ENCODE results near the gene FBXO9. TPM values are rescaled to one million over a fixed set of nuclear protein-coding genes. Genes with fewer than 3 reads are reported as not detected.

The FBXO9 gene
- polyA plus RNA-seq, 1 experiment: 83.5 TPM

DNA sequence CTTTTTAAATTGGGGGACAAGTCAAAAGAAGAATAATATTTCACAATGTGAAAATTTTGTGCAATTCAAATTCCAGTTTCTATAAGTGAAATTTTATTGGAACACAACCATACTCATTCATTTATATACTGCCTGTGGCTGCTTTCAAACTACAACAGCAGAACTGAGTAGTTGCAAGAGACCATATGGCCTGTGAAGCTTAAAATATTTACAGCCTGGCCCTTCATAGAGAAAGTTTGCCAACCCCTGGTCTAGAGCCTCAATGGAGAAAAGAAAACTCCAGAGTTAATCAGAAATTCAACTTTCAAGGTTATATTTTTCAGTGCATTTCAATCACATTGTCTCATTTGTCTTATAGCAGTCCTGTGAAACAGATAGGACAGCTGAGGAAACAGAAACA, 26.6 kb upstream of the FBXO9 start:
- no peaks in the 10 kb centered on the region for H3K27me3 ChIP-seq (ENCODE audit: control insufficient read depth, insufficient read depth, low read length)
- ChIA-PET CTCF (interaction anchor here (1.2 kb wide), 1 partner anchor 9 kb away, joined by 4 read pairs; no protein-coding TSS in a partner anchor), POLR2A (no interaction called here)
- DNase-seq (ENCODE audit: low read depth): no peak
- peaks cover 12% of the 10 kb centered on the region for H3K36me3 ChIP-seq (ENCODE audit: control insufficient read depth, insufficient read depth, low read length)
- no peak overlapping the region for H3K4me3 ChIP-seq (ENCODE audit: low read depth, low read length)
- TF ChIP-seq, protein P1, sequence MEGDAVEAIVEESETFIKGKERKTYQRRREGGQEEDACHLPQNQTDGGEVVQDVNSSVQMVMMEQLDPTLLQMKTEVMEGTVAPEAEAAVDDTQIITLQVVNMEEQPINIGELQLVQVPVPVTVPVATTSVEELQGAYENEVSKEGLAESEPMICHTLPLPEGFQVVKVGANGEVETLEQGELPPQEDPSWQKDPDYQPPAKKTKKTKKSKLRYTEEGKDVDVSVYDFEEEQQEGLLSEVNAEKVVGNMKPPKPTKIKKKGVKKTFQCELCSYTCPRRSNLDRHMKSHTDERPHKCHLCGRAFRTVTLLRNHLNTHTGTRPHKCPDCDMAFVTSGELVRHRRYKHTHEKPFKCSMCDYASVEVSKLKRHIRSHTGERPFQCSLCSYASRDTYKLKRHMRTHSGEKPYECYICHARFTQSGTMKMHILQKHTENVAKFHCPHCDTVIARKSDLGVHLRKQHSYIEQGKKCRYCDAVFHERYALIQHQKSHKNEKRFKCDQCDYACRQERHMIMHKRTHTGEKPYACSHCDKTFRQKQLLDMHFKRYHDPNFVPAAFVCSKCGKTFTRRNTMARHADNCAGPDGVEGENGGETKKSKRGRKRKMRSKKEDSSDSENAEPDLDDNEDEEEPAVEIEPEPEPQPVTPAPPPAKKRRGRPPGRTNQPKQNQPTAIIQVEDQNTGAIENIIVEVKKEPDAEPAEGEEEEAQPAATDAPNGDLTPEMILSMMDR (IDR thresholded peaks at IDR 0.05; ENCODE audit: insufficient read depth, low read depth, low read length): no peak

DNA sequence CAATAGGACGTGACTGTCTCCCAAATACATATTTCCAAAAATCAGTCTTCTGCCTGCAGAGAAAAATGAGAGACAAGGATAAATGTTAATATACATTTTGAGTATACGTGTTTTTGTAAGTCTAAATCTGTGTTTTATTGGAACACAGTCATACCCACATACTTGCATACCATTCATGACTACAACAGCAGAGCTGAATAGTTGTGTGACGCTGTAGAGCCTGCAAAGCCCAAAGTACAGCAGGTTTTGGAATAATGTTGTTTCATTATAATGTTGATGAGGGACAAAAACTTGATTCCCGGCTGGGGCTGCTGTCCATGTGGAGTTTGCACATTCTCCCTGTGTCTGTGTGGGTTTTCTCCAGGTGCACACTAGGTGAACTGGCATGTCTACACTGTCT, 23.8 kb upstream of the FBXO9 start:
- TF ChIP-seq, protein P1 (IDR thresholded peaks at IDR 0.05; ENCODE audit: insufficient read depth, low read depth, low read length): no peak
- DNase-seq (ENCODE audit: low read depth): no peak
- ChIA-PET POLR2A (no interaction called here), CTCF (interaction anchor here (0.6 to 1.4 kb wide), 5 partner anchors 9 to 126 kb away, joined by 3 to 7 read pairs (median 4); no protein-coding TSS in a partner anchor)
- Histone ChIP-seq H3K4me3 (ENCODE audit: low read depth, low read length) (no peak overlapping the region), H3K36me3 (ENCODE audit: control insufficient read depth, insufficient read depth, low read length) (peaks cover 5% of the 10 kb centered on the region; the same call in 1 of the 2 replicates), H3K27me3 (ENCODE audit: control insufficient read depth, insufficient read depth, low read length) (no peaks in the 10 kb centered on the region)

DNA sequence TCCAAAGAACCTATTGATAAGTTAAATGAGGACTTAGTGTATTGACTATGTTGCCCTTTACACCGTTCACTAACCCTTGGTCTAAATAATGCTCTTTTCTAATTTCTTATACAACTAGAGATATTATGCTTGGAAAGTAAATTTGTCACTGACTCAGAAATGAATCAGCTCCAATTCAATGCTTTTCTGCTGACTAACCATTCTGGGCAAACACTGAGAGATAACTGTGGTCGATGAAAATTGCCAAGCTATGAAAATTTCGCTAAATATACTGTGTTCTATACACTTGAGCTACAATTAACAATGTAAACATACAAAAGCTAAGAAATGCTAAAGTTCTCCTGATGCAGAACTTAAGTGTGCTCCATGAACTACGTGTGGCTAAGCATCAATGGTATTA, 23.1 kb upstream of the FBXO9 start:
- Histone ChIP-seq H3K27me3 (ENCODE audit: control insufficient read depth, insufficient read depth, low read length) (no peaks in the 10 kb centered on the region), H3K36me3 (ENCODE audit: control insufficient read depth, insufficient read depth, low read length) (peaks cover 5% of the 10 kb centered on the region; the same call in 1 of the 2 replicates), H3K4me3 (ENCODE audit: low read depth, low read length) (no peak overlapping the region)
- peak; percentile 71 for DNase-seq (ENCODE audit: low read depth)
- TF ChIP-seq, protein P1 (IDR thresholded peaks at IDR 0.05; ENCODE audit: insufficient read depth, low read depth, low read length): no peak
- ChIA-PET POLR2A (no interaction called here), CTCF (interaction anchor here (1.1 to 1.3 kb wide), 3 partner anchors 12 to 46 kb away, joined by 4 to 7 read pairs (median 4); no protein-coding TSS in a partner anchor)

DNA sequence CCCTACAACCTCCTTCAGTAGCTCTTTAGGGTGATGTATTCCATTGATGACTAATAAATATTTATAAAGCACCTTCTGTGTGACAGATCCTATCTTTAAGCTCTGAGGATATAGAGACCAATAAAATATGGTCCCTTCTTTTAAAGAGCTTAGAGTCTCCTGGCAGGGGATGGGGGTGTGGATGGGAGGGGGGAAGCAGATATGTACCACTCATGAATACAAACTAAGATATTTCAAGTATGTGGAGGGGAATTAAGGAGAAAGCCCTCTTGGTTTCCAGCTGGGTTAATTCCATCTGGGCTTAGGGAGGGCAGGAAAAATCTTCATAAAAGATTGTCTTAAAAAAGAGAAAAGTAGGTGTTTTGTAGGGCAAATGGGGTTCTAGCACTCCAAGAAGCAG, 21.6 kb upstream of the FBXO9 start:
- Histone ChIP-seq H3K36me3 (ENCODE audit: control insufficient read depth, insufficient read depth, low read length) (peaks cover 4% of the 10 kb centered on the region; the same call in 1 of the 2 replicates), H3K4me3 (ENCODE audit: low read depth, low read length) (no peak overlapping the region), H3K27me3 (ENCODE audit: control insufficient read depth, insufficient read depth, low read length) (no peaks in the 10 kb centered on the region)
- DNase-seq (ENCODE audit: low read depth): no peak
- ChIA-PET POLR2A (no interaction called here), CTCF (interaction anchor here (0.6 to 1.5 kb wide), 4 partner anchors 46 to 349 kb away, joined by 3 to 5 read pairs (median 4); partner anchors contain the start of gene GSTA4)
- TF ChIP-seq, protein P1 (IDR thresholded peaks at IDR 0.05; ENCODE audit: insufficient read depth, low read depth, low read length): no peak

DNA sequence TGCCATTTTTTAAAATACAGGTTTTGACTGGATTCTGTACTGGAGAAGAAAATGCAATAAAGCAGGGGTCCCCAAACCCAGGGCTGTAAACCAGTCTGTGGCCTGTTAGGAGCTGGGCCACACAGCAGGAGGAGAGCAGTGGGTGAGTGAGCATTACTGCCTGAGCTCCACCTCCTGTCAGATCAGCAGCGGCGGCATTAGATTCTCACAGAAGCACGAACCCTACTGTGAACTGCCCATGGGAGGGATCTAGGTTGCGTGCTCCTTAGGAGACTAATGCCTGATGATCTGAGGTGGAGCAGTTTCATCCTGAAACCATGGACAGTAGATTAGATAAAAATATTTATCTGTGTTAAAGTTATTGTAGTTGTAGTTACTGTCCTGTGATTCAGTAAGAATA, 21.1 kb upstream of the FBXO9 start:
- TF ChIP-seq, protein P1 (IDR thresholded peaks at IDR 0.05; ENCODE audit: insufficient read depth, low read depth, low read length): no peak
- DNase-seq (ENCODE audit: low read depth): no peak
- Histone ChIP-seq H3K27me3 (ENCODE audit: control insufficient read depth, insufficient read depth, low read length) (no peaks in the 10 kb centered on the region), H3K4me3 (ENCODE audit: low read depth, low read length) (no peak overlapping the region), H3K36me3 (ENCODE audit: control insufficient read depth, insufficient read depth, low read length) (peaks cover 4% of the 10 kb centered on the region; the same call in 1 of the 2 replicates)
- ChIA-PET CTCF (interaction anchor here (0.6 to 1.5 kb wide), 4 partner anchors 47 to 350 kb away, joined by 3 to 5 read pairs (median 4); partner anchors contain the start of gene GSTA4), POLR2A (no interaction called here)
